ENCODE data around the gene MCM3AP.

MCM3AP gene

DNA sequence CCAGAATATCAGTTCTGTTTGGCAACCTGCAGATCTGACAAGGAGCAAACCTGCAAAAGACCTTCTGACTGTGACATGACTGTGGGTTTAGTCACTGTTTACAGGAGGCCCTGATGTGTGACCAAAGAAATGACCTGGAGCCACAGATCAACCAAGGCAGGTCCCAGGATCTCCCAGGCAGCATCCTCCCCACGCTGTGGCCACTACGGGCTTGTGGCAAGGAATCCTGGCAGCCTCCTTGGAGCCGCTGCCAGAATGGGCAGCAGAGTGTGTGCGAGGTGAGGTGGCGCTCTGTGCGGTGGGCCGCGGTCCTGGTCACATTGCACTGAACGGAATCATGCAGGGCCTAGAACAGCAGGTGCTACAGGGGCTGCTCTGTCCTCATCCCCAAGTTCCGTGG is 15.9 kb downstream of the MCM3AP start:
- no peaks in the 10 kb centered on the region for H3K9me3 ChIP-seq (ENCODE audit: control insufficient read depth, insufficient read depth, low read length)
- H3K27me3 ChIP-seq (ENCODE audit: control insufficient read depth, insufficient read depth, low read length): no peaks in the 10 kb centered on the region
- WGBS (ENCODE audit: insufficient coverage, insufficient read length): no CpG with 5 or more reads among the region's 10 CpGs
- H3K4me1 ChIP-seq (ENCODE audit: control insufficient read depth, insufficient read depth, low read length): no peaks in the 10 kb centered on the region
- no peak overlapping the region for H3K27ac ChIP-seq (ENCODE audit: low read length)
- H3K4me3 ChIP-seq (ENCODE audit: low read length): no peak overlapping the region
- DNase-seq (ENCODE audit: low read depth, low spot score): no peak
- peaks cover 33% of the 10 kb centered on the region for H3K36me3 ChIP-seq (ENCODE audit: control insufficient read depth, insufficient read depth, low read length)

GRCh38 chr21:46268371-46268770 is 17.0 kb downstream of the MCM3AP start:
- H3K27me3 ChIP-seq (ENCODE audit: control insufficient read depth, insufficient read depth, low read length): no peaks in the 10 kb centered on the region
- WGBS (ENCODE audit: insufficient coverage, insufficient read length): no CpG with 5 or more reads among the region's 13 CpGs
- peaks cover 33% of the 10 kb centered on the region for H3K36me3 ChIP-seq (ENCODE audit: control insufficient read depth, insufficient read depth, low read length)
- H3K9me3 ChIP-seq (ENCODE audit: control insufficient read depth, insufficient read depth, low read length): no peaks in the 10 kb centered on the region
- H3K4me1 ChIP-seq (ENCODE audit: control insufficient read depth, insufficient read depth, low read length): no peaks in the 10 kb centered on the region
- no peak overlapping the region for H3K27ac ChIP-seq (ENCODE audit: low read length)
- no peak for DNase-seq (ENCODE audit: low read depth, low spot score)
- H3K4me3 ChIP-seq (ENCODE audit: low read length): no peak overlapping the region

DNA sequence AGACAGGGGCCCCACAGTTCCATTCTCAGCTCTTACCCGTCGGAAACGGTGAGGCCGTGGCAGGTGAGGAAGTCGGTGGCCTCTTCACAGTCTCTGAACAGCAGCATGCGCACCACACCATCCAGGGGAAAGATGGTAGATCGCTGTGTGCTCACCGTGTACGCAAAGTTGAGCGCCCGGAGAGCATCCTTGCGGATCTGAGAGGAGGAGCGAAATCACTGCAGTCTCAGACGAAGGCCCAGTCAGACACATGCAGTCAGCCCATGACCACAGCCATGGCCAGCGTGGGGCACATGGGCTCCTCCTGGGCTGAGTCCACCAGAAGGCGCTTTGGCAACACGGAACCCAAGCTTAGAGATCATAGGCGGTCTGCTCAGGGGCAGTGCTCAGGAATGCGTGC is 18.5 kb downstream of the MCM3AP start:
- DNase-seq (ENCODE audit: low read depth, low spot score): no peak
- no peaks in the 10 kb centered on the region for H3K4me1 ChIP-seq (ENCODE audit: control insufficient read depth, insufficient read depth, low read length)
- peaks cover 28% of the 10 kb centered on the region for H3K36me3 ChIP-seq (ENCODE audit: control insufficient read depth, insufficient read depth, low read length)
- no peaks in the 10 kb centered on the region for H3K9me3 ChIP-seq (ENCODE audit: control insufficient read depth, insufficient read depth, low read length)
- no peak overlapping the region for H3K27ac ChIP-seq (ENCODE audit: low read length)
- WGBS (ENCODE audit: insufficient coverage, insufficient read length): no CpG with 5 or more reads among the region's 19 CpGs
- H3K27me3 ChIP-seq (ENCODE audit: control insufficient read depth, insufficient read depth, low read length): no peaks in the 10 kb centered on the region
- H3K4me3 ChIP-seq (ENCODE audit: low read length): no peak overlapping the region

- no CpG with 5 or more reads among the region's 26 CpGs for WGBS (ENCODE audit: insufficient coverage, insufficient read length)
- no peaks in the 10 kb centered on the region for H3K27me3 ChIP-seq (ENCODE audit: control insufficient read depth, insufficient read depth, low read length)
- H3K27ac ChIP-seq (ENCODE audit: low read length): no peak overlapping the region
- no peaks in the 10 kb centered on the region for H3K9me3 ChIP-seq (ENCODE audit: control insufficient read depth, insufficient read depth, low read length)
- H3K36me3 ChIP-seq (ENCODE audit: control insufficient read depth, insufficient read depth, low read length): peaks cover 32% of the 10 kb centered on the region
- no peak for DNase-seq (ENCODE audit: low read depth, low spot score)
- no peaks in the 10 kb centered on the region for H3K4me1 ChIP-seq (ENCODE audit: control insufficient read depth, insufficient read depth, low read length)
- no peak overlapping the region for H3K4me3 ChIP-seq (ENCODE audit: low read length)
These were observed 19.5 kb downstream of the MCM3AP start for GRCh38 chr21:46265736-46266525.

DNA sequence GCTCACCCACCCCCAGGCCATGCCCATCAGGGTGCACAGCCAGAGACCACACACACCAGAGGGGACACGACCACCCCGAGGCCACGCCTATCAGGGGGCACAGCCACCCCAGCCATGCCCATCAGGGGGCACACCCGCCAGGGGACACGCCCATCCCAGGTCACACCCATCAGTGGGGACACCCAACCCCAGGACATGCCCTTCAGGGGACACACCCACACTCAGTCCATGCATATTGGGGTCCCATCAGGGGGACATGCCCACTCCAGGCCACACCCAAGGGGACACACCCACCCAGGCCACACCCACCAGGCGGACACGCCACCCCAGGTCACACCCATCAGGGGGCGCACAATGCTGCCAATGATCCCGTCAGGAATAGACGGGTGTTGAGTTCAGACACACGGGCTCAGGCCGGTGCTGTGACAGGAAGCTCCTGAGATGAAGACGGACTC is 20.7 kb downstream of the MCM3AP start:
- WGBS (ENCODE audit: insufficient coverage, insufficient read length): no CpG with 5 or more reads among the region's 13 CpGs

GRCh38 chr21:46264046-46264689 is 21.2 kb downstream of the MCM3AP start:
- H3K4me1 ChIP-seq (ENCODE audit: control insufficient read depth, insufficient read depth, low read length): no peaks in the 10 kb centered on the region
- H3K9me3 ChIP-seq (ENCODE audit: control insufficient read depth, insufficient read depth, low read length): no peaks in the 10 kb centered on the region
- no peak overlapping the region for H3K27ac ChIP-seq (ENCODE audit: low read length)
- no peak overlapping the region for H3K4me3 ChIP-seq (ENCODE audit: low read length)
- no peaks in the 10 kb centered on the region for H3K27me3 ChIP-seq (ENCODE audit: control insufficient read depth, insufficient read depth, low read length)
- H3K36me3 ChIP-seq (ENCODE audit: control insufficient read depth, insufficient read depth, low read length): peaks cover 30% of the 10 kb centered on the region
- WGBS (ENCODE audit: insufficient coverage, insufficient read length): no CpG with 5 or more reads among the region's 22 CpGs
- no peak for DNase-seq (ENCODE audit: low read depth, low spot score)

More for the DNA sequence above, 20.7 kb downstream of the MCM3AP start:
- H3K27ac ChIP-seq (ENCODE audit: low read length): no peak overlapping the region
- H3K4me1 ChIP-seq (ENCODE audit: control insufficient read depth, insufficient read depth, low read length): no peaks in the 10 kb centered on the region
- no peaks in the 10 kb centered on the region for H3K27me3 ChIP-seq (ENCODE audit: control insufficient read depth, insufficient read depth, low read length)
- peaks cover 33% of the 10 kb centered on the region for H3K36me3 ChIP-seq (ENCODE audit: control insufficient read depth, insufficient read depth, low read length)
- H3K9me3 ChIP-seq (ENCODE audit: control insufficient read depth, insufficient read depth, low read length): no peaks in the 10 kb centered on the region
- DNase-seq (ENCODE audit: low read depth, low spot score): no peak
- H3K4me3 ChIP-seq (ENCODE audit: low read length): no peak overlapping the region

- H3K4me1 ChIP-seq (ENCODE audit: control insufficient read depth, insufficient read depth, low read length): no peaks in the 10 kb centered on the region
- peaks cover 42% of the 10 kb centered on the region for H3K36me3 ChIP-seq (ENCODE audit: control insufficient read depth, insufficient read depth, low read length)
- H3K4me3 ChIP-seq (ENCODE audit: low read length): no peak overlapping the region
- no peak overlapping the region for H3K27ac ChIP-seq (ENCODE audit: low read length)
- WGBS (ENCODE audit: insufficient coverage, insufficient read length): no CpG with 5 or more reads among the region's 18 CpGs
- H3K9me3 ChIP-seq (ENCODE audit: control insufficient read depth, insufficient read depth, low read length): no peaks in the 10 kb centered on the region
- no peak for DNase-seq (ENCODE audit: low read depth, low spot score)
- no peaks in the 10 kb centered on the region for H3K27me3 ChIP-seq (ENCODE audit: control insufficient read depth, insufficient read depth, low read length)
These were observed 28.9 kb downstream of the MCM3AP start for GRCh38 chr21:46256501-46256994.

- Histone ChIP-seq H3K27me3 (ENCODE audit: control insufficient read depth, insufficient read depth, low read length) (no peaks in the 10 kb centered on the region), H3K36me3 (ENCODE audit: control insufficient read depth, insufficient read depth, low read length) (peaks cover 37% of the 10 kb centered on the region), H3K9me3 (ENCODE audit: control insufficient read depth, insufficient read depth, low read length) (no peaks in the 10 kb centered on the region), H3K27ac (ENCODE audit: low read length) (no peak overlapping the region), H3K4me1 (ENCODE audit: control insufficient read depth, insufficient read depth, low read length) (no peaks in the 10 kb centered on the region), H3K4me3 (ENCODE audit: low read length) (no peak overlapping the region)
- no CpG with 5 or more reads among the region's 6 CpGs for WGBS (ENCODE audit: insufficient coverage, insufficient read length)
- no peak for DNase-seq (ENCODE audit: low read depth, low spot score)
These were observed 29.6 kb downstream of the MCM3AP start for GRCh38 chr21:46255758-46256337.

DNA sequence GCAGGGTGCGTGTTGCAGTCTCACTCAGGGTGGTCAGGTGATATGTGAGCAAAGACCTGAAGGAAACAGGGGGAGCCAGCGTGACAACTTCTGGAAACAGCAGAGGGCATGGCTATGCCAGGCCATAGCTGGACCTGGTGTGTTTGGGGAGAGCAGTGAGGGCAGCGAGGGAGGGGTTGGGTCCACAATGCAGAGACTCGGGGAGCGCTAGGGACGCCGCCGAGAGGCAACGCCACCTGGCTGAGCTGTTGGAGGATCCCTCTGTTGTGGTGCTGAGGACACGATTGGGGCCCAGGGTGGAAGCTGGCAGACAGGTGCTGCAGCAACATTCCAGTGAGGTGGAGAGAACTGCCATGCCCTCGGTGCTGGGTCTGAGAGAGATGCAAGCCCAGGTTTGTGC is 30.2 kb downstream of the MCM3AP start:
- no peaks in the 10 kb centered on the region for H3K9me3 ChIP-seq (ENCODE audit: control insufficient read depth, insufficient read depth, low read length)
- WGBS (ENCODE audit: insufficient coverage, insufficient read length): no CpG with 5 or more reads among the region's 11 CpGs
- no peaks in the 10 kb centered on the region for H3K4me1 ChIP-seq (ENCODE audit: control insufficient read depth, insufficient read depth, low read length)
- H3K4me3 ChIP-seq (ENCODE audit: low read length): no peak overlapping the region
- DNase-seq (ENCODE audit: low read depth, low spot score): no peak
- H3K27me3 ChIP-seq (ENCODE audit: control insufficient read depth, insufficient read depth, low read length): no peaks in the 10 kb centered on the region
- peaks cover 37% of the 10 kb centered on the region for H3K36me3 ChIP-seq (ENCODE audit: control insufficient read depth, insufficient read depth, low read length)
- no peak overlapping the region for H3K27ac ChIP-seq (ENCODE audit: low read length)

GRCh38 chr21:46254208-46254975 is 31.0 kb downstream of the MCM3AP start:
- Histone ChIP-seq H3K27me3 (ENCODE audit: control insufficient read depth, insufficient read depth, low read length) (no peaks in the 10 kb centered on the region), H3K4me3 (ENCODE audit: low read length) (no peak overlapping the region), H3K4me1 (ENCODE audit: control insufficient read depth, insufficient read depth, low read length) (no peaks in the 10 kb centered on the region), H3K27ac (ENCODE audit: low read length) (no peak overlapping the region), H3K9me3 (ENCODE audit: control insufficient read depth, insufficient read depth, low read length) (no peaks in the 10 kb centered on the region), H3K36me3 (ENCODE audit: control insufficient read depth, insufficient read depth, low read length) (peaks cover 42% of the 10 kb centered on the region)
- WGBS (ENCODE audit: insufficient coverage, insufficient read length): no CpG with 5 or more reads among the region's 12 CpGs
- no peak for DNase-seq (ENCODE audit: low read depth, low spot score)
